HFFc6 (cell line): ENCODE results near the gene LRRK1. TPM values are rescaled to one million over a fixed set of nuclear protein-coding genes. Genes with fewer than 3 reads are reported as not detected.

Experiments
- DNase-seq: peaks from one replicate; pipeline ENCODE4 v3.0.0-alpha.2; 2018
- H3K27ac Mint-ChIP-seq: 2 replicates; pipeline ENCODE4 v1.8.0; 2020; ENCODE audit warnings: mild to moderate bottlenecking, mixed read lengths
- H3K27me3 Mint-ChIP-seq: 2 replicates; pipeline ENCODE4 v1.8.0; 2021; ENCODE audit warnings: mild to moderate bottlenecking, moderate library complexity, mixed read lengths; ENCODE audit not compliant: insufficient read depth
- H3K36me3 Mint-ChIP-seq: 2 replicates; pipeline ENCODE4 v1.8.0; 2021; ENCODE audit warnings: low read depth, mixed read lengths
- H3K4me1 Mint-ChIP-seq: 2 replicates; pipeline ENCODE4 v1.8.0; 2020; ENCODE audit warnings: low read depth, mixed read lengths
- H3K4me3 Mint-ChIP-seq: 2 replicates; pipeline ENCODE4 v1.8.0; 2020; ENCODE audit warnings: mild to moderate bottlenecking, moderate library complexity, mixed read lengths
- H3K9me3 Mint-ChIP-seq: 2 replicates; pipeline ENCODE4 v1.8.0; 2020; ENCODE audit warnings: mild to moderate bottlenecking, mixed read lengths
- total RNA-seq, 6 experiments: library from RNA; stranded (reverse); fragmentation: NEBNext Ultra II Directional; extraction: Animal tissue kit (Norgen Biotek cat#: 25700); gene quantifications; 2 replicates in 1 of 6; 3 replicates in 5 of 6; pipeline ENCODE4 v1.2.3, GENCODE V29; 2021
- TF ChIP-seq, protein P1 (sequence below): fragments of 200-600 bp; sonication (generic); IDR thresholded peaks from 2 replicates; pipeline ENCODE4 v1.5.0; 2021; ENCODE audit warnings: antibody characterized with exemption, mild to moderate bottlenecking

LRRK1 gene
- total RNA-seq, 6 experiments from 2014 or later, result 11.4 to 14.8 (median 13.5) TPM

DNA sequence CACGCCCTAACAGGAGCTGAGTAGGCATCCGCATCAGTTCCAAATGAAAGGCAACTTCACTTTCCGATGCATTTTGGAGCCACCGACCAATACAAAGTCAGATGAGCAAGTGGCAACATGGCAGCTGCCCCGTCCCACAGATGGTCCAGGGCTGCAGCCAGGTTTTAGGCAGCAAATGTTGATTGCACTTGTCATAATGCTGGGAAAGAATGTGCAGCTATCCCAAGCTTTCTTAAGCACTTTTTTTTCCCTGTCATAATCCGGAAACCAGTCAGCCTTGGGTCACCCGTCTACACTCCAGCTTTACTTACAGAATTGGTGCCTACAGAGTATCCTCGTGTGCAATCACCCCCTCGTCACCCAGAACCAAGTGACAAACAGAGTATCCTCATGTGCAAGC, 185.0 kb downstream of the LRRK1 start:
- TF ChIP-seq, protein P1, sequence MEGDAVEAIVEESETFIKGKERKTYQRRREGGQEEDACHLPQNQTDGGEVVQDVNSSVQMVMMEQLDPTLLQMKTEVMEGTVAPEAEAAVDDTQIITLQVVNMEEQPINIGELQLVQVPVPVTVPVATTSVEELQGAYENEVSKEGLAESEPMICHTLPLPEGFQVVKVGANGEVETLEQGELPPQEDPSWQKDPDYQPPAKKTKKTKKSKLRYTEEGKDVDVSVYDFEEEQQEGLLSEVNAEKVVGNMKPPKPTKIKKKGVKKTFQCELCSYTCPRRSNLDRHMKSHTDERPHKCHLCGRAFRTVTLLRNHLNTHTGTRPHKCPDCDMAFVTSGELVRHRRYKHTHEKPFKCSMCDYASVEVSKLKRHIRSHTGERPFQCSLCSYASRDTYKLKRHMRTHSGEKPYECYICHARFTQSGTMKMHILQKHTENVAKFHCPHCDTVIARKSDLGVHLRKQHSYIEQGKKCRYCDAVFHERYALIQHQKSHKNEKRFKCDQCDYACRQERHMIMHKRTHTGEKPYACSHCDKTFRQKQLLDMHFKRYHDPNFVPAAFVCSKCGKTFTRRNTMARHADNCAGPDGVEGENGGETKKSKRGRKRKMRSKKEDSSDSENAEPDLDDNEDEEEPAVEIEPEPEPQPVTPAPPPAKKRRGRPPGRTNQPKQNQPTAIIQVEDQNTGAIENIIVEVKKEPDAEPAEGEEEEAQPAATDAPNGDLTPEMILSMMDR, result no peak
- Mint-ChIP-seq H3K4me3 (no peak overlapping the region), H3K4me1 (peaks cover 17% of the 10 kb centered on the region), H3K9me3 (peaks cover 6% of the 10 kb centered on the region), H3K36me3 (peaks cover 5% of the 10 kb centered on the region), H3K27ac (no peak overlapping the region), H3K27me3 (no peaks in the 10 kb centered on the region)
- DNase-seq, result no peak

DNA sequence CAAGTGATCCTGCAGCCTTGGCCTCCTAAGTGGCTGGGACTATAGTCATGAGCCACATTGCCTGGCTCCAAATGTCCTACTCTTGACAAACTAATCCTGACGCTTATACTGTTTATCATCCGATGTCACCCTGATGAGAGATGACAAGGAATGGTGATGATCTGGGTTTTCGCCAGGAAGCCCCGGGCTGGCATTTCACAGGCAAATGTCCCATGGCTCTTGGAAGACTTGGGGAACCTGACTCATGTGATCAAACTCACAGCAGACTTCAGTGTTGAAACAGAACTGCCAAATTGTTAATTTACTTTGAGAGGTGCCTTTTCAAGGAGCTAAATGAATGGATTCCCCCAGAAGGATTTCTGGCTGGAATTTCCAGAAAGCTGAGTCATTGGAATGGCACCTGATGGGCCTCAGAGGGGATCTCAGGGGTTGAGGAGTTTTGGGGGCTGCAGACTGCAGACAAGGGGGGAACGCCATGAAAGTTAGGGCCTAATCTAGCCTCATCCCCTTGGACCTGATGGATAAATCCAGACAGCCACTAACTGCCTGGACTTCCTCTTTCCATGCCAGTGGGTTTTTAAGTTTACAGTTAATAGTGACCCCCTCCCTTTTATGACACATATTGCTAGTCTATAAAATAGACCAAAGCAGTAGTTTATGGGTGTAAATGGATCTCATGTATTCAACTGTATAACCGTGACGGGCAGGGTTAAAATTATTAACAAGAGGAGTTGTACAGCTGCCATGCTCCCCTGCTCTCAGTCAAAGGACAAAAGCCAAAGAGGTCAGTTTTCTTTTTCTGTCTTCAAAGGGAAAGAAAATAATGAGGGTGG, 186.1 kb downstream of the LRRK1 start:
- DNase-seq, result no peak
- peaks cover 17% of the 10 kb centered on the region for H3K4me1 Mint-ChIP-seq
- H3K27ac Mint-ChIP-seq, result no peak overlapping the region; the same call in 1 of the 2 replicates
- H3K27me3 Mint-ChIP-seq, result no peaks in the 10 kb centered on the region
- peaks cover 5% of the 10 kb centered on the region for H3K36me3 Mint-ChIP-seq
- no peak overlapping the region for H3K4me3 Mint-ChIP-seq
- H3K9me3 Mint-ChIP-seq, result peaks cover 6% of the 10 kb centered on the region
- TF ChIP-seq, protein P1, result no peak

DNA sequence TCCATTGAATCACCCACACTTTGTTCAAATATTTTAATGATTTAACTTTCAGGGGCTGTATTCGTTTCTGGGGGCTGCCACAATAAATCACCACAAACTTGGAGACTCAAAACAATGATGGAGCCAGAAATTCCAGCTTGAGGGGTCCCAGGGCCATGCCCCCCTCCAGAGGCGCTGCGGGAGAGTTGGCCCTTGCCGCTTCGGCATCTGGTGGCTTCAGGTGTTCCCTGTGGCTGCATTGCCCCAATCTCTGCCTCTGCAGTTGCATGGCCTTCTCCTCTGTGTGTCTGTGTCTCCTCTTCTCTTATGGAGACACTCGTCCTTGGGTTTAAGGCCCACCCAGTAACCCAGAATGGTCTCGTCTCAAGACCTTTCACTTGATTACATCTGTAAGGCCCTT, 187.9 kb downstream of the LRRK1 start:
- DNase-seq, result no peak
- H3K27me3 Mint-ChIP-seq, result no peaks in the 10 kb centered on the region; the same call in 1 of the 2 replicates
- H3K36me3 Mint-ChIP-seq, result no peaks in the 10 kb centered on the region
- no peak overlapping the region for H3K4me3 Mint-ChIP-seq
- no peaks in the 10 kb centered on the region for H3K9me3 Mint-ChIP-seq
- H3K27ac Mint-ChIP-seq, result no peak overlapping the region
- TF ChIP-seq, protein P1, result no peak
- H3K4me1 Mint-ChIP-seq, result peaks cover 17% of the 10 kb centered on the region

GRCh38 chr15:101107625-101108460, 188.7 kb downstream of the LRRK1 start:
- Mint-ChIP-seq H3K27ac (no peak overlapping the region), H3K4me3 (no peak overlapping the region), H3K27me3 (peaks cover 1% of the 10 kb centered on the region), H3K9me3 (no peaks in the 10 kb centered on the region), H3K4me1 (peaks cover 17% of the 10 kb centered on the region), H3K36me3 (no peaks in the 10 kb centered on the region)
- no peak for DNase-seq
- TF ChIP-seq, protein P1, result no peak

DNA sequence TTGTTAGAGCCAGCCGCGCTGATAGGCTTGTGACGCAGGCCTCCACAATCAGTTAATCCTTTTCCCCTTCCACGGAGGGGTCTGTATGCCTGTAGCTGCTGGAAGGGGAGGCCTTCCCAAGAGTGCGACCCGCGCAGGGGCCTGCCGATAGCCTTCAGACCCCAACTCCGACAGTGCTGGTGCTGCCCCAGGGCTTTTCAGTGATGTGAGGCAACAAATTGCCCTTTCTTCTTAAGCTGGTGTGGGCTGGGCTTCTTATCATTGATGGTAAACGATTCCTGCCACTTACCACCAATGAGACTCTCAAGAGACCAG, 189.3 kb downstream of the LRRK1 start:
- Mint-ChIP-seq H3K27me3 (peaks cover 1% of the 10 kb centered on the region), H3K27ac (no peak overlapping the region), H3K4me1 (peaks cover 17% of the 10 kb centered on the region), H3K4me3 (no peak overlapping the region), H3K9me3 (no peaks in the 10 kb centered on the region), H3K36me3 (no peaks in the 10 kb centered on the region)
- DNase-seq, result no peak
- TF ChIP-seq, protein P1, result no peak
